ENCODE results near the gene BTG3.

GRCh38 chr21:17548262-17548661 lies 64.4 kb downstream of the BTG3 start:
- no peak for TF ChIP-seq CTCF (IDR thresholded peaks at IDR 0.05; ENCODE audit: low read depth, low read length, poor library complexity, severe bottlenecking)
- no peak for TF ChIP-seq EZH2phosphoT487 (IDR thresholded peaks at IDR 0.05; ENCODE audit: borderline replicate concordance, low read length)
